ENCODE results near the gene SPRR2F.

- no peak for TF ChIP-seq CTCF (IDR thresholded peaks at IDR 0.05; ENCODE audit: insufficient read depth, low read length, poor library complexity, severe bottlenecking)
- no peak for TF ChIP-seq EZH2phosphoT487 (conservative IDR thresholded peaks at IDR 0.05; ENCODE audit: low read length)
Observed at GRCh38 chr1:153081736-153082135, 31.6 kb downstream of the SPRR2F start.
